Measurements from ENCODE around the gene LCN10.

DNA sequence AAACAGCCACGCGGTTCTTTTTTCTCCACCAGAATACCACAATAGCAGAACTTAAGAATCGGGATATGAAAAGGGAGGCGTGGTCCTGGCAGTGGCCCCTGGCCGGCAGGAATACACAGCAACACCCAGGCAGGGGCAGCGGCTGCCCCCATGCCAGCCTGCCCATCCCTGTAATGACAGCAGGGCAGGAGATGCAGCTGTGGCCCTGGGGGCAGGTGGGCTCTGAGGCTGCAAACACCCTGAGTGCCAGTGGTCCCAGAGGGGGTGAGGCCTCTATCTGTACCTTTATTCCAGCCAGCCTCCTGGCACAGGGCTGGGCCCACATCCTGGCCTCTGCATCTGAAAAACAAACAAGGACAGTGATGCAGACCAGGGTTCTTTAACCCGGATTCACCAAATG, 18.0 kb downstream of the LCN10 start:
- TF ChIP-seq POLR2A (IDR thresholded peaks at IDR 0.05), result no peak
- TF ChIP-seq, protein P1, sequence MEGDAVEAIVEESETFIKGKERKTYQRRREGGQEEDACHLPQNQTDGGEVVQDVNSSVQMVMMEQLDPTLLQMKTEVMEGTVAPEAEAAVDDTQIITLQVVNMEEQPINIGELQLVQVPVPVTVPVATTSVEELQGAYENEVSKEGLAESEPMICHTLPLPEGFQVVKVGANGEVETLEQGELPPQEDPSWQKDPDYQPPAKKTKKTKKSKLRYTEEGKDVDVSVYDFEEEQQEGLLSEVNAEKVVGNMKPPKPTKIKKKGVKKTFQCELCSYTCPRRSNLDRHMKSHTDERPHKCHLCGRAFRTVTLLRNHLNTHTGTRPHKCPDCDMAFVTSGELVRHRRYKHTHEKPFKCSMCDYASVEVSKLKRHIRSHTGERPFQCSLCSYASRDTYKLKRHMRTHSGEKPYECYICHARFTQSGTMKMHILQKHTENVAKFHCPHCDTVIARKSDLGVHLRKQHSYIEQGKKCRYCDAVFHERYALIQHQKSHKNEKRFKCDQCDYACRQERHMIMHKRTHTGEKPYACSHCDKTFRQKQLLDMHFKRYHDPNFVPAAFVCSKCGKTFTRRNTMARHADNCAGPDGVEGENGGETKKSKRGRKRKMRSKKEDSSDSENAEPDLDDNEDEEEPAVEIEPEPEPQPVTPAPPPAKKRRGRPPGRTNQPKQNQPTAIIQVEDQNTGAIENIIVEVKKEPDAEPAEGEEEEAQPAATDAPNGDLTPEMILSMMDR (IDR thresholded peaks at IDR 0.05), result no peak

All from lower leg skin (tissue), 3 donors.